SU-DHL-6 (cell line): Measurements from ENCODE around the gene OTUD6A.

Experiments
- H2AFZ ChIP-seq: fragments of 200-600 bp; sonication (generic); 2 replicates; pipeline ENCODE4 v1.6.1; 2014; ENCODE audit warnings: low read depth, mild to moderate bottlenecking, moderate library complexity, mixed read lengths, antibody characterized with exemption, low read length; ENCODE audit not compliant: severe bottlenecking
- H3F3A ChIP-seq: fragments of 200-600 bp; shearing (Covaris generic); 2 replicates; pipeline ENCODE4 v1.6.0; 2016; ENCODE audit warnings: antibody characterized with exemption, mild to moderate bottlenecking; ENCODE audit not compliant: insufficient read depth
- H3K27ac ChIP-seq: fragments of 200-600 bp; sonication (generic); 2 replicates; pipeline ENCODE4 v1.5.1; 2016; ENCODE audit warnings: low read depth, mild to moderate bottlenecking, low read length, moderate library complexity, mixed read lengths
- H3K27me3 ChIP-seq: fragments of 200-600 bp; sonication (generic), shearing (Covaris generic); 2 replicates; pipeline ENCODE4 v1.6.0; 2014; ENCODE audit warnings: mild to moderate bottlenecking, low read length
- H3K36me3 ChIP-seq: fragments of 200-600 bp; sonication (generic); 2 replicates; pipeline ENCODE4 v1.6.1; 2014; ENCODE audit warnings: mild to moderate bottlenecking, low read length, mixed read lengths
- H3K4me2 ChIP-seq: fragments of 300-600, 200-600 bp; shearing (Covaris generic), sonication (generic); 2 replicates; pipeline ENCODE4 v1.6.0; 2014; ENCODE audit warnings: low read length, low read depth, mild to moderate bottlenecking; ENCODE audit not compliant: poor library complexity, severe bottlenecking
- H3K4me3 ChIP-seq: fragments of 200-600 bp; sonication (generic); 2 replicates; pipeline ENCODE4 v1.5.1; 2014; ENCODE audit warnings: antibody characterized with exemption, low read length, mild to moderate bottlenecking, mixed read lengths; ENCODE audit not compliant: insufficient read depth, poor library complexity, severe bottlenecking
- H3K79me2 ChIP-seq: fragments of 200-600 bp; sonication (generic); 2 replicates; pipeline ENCODE4 v1.6.1; 2014; ENCODE audit warnings: mild to moderate bottlenecking, low read length, moderate library complexity; ENCODE audit not compliant: insufficient read depth
- H3K9ac ChIP-seq: fragments of 200-600 bp; sonication (generic); 2 replicates; pipeline ENCODE4 v1.7.0; 2014; ENCODE audit warnings: mild to moderate bottlenecking, low read length
- H3K9me2 ChIP-seq: fragments of 200-600 bp; sonication (generic); replicated peaks from 2 replicates; pipeline ENCODE4 v1.6.1; 2014; ENCODE audit warnings: low read length; ENCODE audit not compliant: insufficient read depth
- H3K9me3 ChIP-seq: fragments of 200-600 bp; sonication (generic); 2 replicates; pipeline ENCODE4 v1.6.1; 2014; ENCODE audit warnings: low read length, mixed read lengths; ENCODE audit not compliant: insufficient read depth
- H4K20me1 ChIP-seq: fragments of 200-600 bp; sonication (generic); 2 replicates; pipeline ENCODE4 v1.6.1; 2014; ENCODE audit warnings: low read depth, mild to moderate bottlenecking, antibody characterized with exemption, low read length, moderate library complexity, mixed read lengths
- CTCF ChIP-seq: fragments of 200-600 bp; sonication (generic); IDR thresholded peaks from one replicate; pipeline ENCODE4 v1.5.1; 2017; ENCODE audit warnings: antibody characterized with exemption, mild to moderate bottlenecking, low read length, moderate library complexity; ENCODE audit not compliant: insufficient read depth, poor library complexity, severe bottlenecking
- EZH2phosphoT487 ChIP-seq: fragments of 200-600 bp; sonication (generic), shearing (Covaris generic); conservative IDR thresholded peaks from 2 replicates; pipeline ENCODE4 v1.6.1; 2018; ENCODE audit warnings: mild to moderate bottlenecking, antibody characterized with exemption, low read length, moderate library complexity, mixed read lengths

Gene OTUD6A

DNA sequence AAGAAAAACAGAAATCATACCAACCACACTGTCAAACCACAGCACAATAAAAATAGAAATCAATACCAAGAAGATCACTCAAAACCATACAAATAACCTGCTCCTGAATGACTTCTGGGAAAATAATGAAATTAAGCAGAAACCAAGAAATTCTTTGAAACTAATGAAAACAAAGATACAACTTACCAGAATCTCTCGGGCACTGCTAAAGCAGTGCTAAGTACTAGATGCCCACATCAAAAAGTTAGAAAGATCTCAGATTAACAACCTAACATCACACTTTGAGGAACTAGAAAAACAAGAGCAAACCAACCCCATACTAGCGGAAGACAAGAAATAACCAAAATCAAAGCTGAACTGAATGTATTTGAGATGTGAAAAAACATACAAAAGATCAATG lies 45.7 kb upstream of the OTUD6A start:
- no peaks in the 10 kb centered on the region for H3K27me3 ChIP-seq
- H3K27ac ChIP-seq: no peak overlapping the region
- H3K36me3 ChIP-seq: no peaks in the 10 kb centered on the region
- no peak overlapping the region for H3K4me2 ChIP-seq
- H3F3A ChIP-seq: no peaks in the 10 kb centered on the region
- no peaks in the 10 kb centered on the region for H3K9me3 ChIP-seq
- no peak overlapping the region for H3K9ac ChIP-seq
- H3K9me2 ChIP-seq: no peaks in the 10 kb centered on the region
- H4K20me1 ChIP-seq: no peaks in the 10 kb centered on the region
- H3K4me3 ChIP-seq: no peak overlapping the region
- H3K79me2 ChIP-seq: no peaks in the 10 kb centered on the region
- no peak overlapping the region for H2AFZ ChIP-seq
- TF ChIP-seq EZH2phosphoT487: no peak
- no peak for TF ChIP-seq CTCF

GRCh38 chrX:70022616-70023015 lies 39.6 kb upstream of the OTUD6A start:
- no peak for TF ChIP-seq CTCF
- TF ChIP-seq EZH2phosphoT487: no peak
- Histone ChIP-seq H3K79me2 (no peaks in the 10 kb centered on the region), H3K27ac (no peak overlapping the region), H3K9me2 (no peaks in the 10 kb centered on the region), H3K4me3 (no peak overlapping the region), H3K9me3 (no peaks in the 10 kb centered on the region), H3K9ac (no peak overlapping the region), H2AFZ (no peak overlapping the region), H3F3A (no peaks in the 10 kb centered on the region), H3K27me3 (no peaks in the 10 kb centered on the region), H3K4me2 (no peak overlapping the region), H3K36me3 (no peaks in the 10 kb centered on the region), H4K20me1 (no peaks in the 10 kb centered on the region)

DNA sequence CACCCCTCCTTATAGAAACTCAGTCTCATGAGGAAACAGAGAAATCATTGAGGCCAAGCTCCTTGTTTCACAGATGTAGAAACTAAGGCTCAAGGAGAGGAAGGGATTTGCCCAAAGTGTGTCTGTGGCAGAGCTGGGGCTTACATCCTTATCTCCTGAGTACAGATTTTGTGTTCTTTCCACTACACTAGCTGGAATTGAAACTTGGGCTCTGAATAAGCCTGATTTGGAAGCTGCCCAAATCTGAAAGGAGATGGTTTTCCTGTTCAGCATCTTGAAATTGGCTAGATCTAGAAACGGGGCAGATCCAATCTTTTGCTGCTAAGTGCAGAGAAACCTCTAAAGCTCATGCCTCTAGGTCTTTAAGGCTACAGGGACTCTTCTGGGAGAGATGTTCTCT lies 36.8 kb upstream of the OTUD6A start:
- H3K4me3 ChIP-seq: no peak overlapping the region
- no peaks in the 10 kb centered on the region for H3K27me3 ChIP-seq
- H3F3A ChIP-seq: no peaks in the 10 kb centered on the region
- no peak overlapping the region for H3K4me2 ChIP-seq
- H3K36me3 ChIP-seq: no peaks in the 10 kb centered on the region
- no peaks in the 10 kb centered on the region for H3K79me2 ChIP-seq
- H3K9me3 ChIP-seq: no peaks in the 10 kb centered on the region
- no peak overlapping the region for H2AFZ ChIP-seq
- no peaks in the 10 kb centered on the region for H3K9me2 ChIP-seq
- TF ChIP-seq CTCF (no peak), EZH2phosphoT487 (no peak)
- no peak overlapping the region for H3K27ac ChIP-seq
- no peaks in the 10 kb centered on the region for H4K20me1 ChIP-seq
- no peak overlapping the region for H3K9ac ChIP-seq
